Raji (cell line): ENCODE data around the gene SLC5A6.

Experiments used
- POLR2A ChIP-seq: IDR thresholded peaks from 2 replicates; pipeline ENCODE4 v1.6.1; 2011; ENCODE audit warnings: low read depth, low read length, control low read depth; ENCODE audit not compliant: insufficient read depth

SLC5A6 gene

DNA sequence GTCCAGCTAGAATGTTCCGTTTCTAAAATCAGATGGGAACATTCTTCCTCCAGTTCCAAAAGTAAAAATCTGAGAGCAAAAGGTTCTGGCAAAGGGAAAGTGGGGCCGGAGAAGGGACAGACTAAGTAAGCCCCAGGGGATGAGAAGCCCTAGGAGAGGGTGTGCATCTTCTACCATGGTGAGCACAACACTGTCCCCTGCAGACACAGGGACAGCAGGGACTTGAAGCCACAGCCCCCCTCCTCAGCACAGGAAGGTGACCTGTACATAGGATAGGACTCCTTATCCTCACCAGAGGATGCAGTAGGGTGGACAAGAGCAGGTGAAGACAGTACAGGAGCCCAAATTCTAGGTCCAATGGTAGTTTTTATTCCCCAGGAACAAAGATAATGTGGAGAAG, 12.8 kb downstream of the SLC5A6 start:
- TF ChIP-seq POLR2A = no peak

DNA sequence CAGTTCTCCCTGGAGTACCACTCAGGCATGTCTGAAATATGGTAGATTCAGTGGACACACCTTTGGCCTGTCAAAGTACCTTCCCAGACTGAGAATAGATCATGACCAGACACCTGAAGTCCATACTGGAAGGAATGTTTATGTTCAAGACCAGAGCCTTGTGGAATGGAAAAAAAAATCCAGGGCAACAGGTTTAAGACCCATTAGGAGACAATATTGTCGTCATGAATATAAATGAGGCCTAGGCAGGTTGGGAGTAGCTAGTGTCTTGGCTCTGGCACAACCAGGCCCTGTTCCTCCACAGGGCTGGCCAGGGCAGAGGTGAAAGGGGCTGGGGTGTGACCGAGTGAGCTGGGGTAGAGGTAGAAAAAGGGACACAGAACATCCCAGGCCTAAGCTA, 13.4 kb downstream of the SLC5A6 start:
- no peak for TF ChIP-seq POLR2A

DNA sequence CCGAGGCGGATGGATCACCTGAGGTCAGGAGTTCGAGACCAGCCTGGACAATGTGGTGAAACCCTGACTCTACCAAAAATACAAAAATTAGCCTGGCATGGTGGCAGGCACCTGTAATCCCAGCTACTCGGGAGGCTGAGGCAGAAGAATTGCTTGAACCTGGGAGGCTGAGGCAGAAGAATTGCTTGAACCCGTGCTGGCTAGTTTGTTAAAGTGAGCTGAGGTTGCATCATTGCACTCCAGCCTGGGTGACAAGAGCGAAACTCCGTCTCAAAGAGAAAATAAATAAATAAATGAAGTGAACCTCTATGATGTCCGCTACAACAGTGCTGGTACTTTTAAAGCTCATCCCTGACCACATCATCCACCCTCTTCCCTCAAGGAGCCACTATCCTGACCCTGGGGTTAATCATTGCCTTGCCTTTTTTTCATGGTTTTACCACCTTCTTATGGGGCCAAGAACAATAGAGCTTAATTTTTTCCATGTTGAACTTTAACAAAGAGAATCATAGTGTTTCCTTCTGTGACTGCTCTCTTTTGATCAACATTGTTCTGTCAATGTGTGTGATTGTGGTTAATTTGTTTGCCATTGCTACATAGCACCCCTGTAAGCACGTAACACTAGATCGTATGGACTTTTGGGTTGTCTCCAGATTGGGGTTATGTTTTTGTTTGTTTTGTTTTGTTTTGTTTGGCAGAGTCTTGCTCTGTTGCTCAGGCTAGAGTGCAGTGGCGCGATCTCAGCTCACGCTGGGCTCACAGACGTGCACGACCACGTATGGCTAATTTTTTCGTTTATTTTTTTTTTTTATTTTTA, 17.3 kb downstream of the SLC5A6 start:
- no peak for TF ChIP-seq POLR2A

- no peak for TF ChIP-seq POLR2A
Measured at GRCh38 chr2:27191070-27191829, 20.8 kb downstream of the SLC5A6 start.

GRCh38 chr2:27189989-27190388, 22.1 kb downstream of the SLC5A6 start:
- TF ChIP-seq POLR2A = no peak

DNA sequence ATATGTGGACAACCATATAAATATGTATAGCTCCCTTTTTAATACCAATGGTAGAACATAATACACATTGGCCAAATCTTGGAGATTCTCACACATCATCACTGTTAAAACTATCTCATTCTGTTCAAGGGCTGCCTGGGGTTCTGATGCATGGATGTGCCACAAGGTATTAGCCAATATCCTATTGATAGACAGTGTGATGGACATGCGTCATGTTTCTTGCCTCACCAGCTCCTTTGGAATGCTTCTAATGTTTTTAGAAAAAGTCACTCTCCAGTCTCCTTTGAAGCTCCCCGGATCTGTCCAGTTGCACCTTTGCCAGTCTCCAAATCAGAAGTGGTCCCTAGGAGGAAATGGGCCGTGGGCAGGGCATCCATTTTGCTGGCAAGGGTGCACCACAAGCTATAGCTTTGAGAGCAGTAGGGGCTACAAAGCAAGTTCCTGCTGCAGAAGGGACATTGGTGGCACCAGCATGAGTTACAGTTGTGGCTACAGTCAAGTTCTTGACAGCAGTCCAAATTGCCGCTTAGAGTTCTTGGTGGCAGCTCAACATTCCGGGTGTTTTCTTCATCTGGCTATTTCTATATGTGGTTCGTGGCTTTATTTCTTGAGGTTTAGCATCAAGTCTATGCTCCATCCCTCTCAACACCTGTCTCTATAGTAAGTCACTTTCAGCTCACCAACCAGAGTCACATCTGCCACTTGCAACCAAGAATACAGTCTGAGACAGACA, 25.3 kb downstream of the SLC5A6 start:
- no peak for TF ChIP-seq POLR2A

DNA sequence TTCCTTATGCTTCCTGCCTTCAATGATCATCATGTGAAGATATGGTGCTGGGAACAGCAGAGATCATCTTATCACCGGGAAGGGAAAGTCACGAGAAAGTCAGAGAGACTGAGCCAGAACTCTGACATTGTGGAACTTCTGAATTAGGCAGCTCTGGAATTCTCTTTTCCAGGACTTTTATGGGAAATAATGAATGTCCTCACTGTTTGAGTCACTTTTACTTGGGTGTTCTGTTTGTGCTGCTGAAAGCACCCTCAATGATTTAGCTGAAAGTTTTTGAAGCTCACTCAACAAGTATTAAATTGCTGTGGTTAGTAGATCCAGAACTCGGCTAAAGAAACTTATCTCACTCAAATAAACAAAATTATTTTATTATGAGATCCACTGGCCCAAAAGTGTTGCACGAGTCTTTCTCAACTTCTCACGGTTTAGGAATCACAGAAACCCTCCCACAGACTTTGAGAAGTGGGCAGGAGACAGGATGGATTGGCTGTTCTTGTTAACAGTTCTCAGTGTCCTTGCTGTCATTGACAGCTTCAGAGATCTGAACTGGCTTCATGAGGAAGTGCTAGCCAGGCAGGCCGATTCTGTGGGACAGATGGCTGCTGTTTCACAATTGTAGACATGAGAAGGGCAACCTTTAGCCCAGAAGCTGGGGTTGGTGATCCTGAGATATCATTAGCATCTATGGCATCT, 26.6 kb downstream of the SLC5A6 start:
- no peak for TF ChIP-seq POLR2A

DNA sequence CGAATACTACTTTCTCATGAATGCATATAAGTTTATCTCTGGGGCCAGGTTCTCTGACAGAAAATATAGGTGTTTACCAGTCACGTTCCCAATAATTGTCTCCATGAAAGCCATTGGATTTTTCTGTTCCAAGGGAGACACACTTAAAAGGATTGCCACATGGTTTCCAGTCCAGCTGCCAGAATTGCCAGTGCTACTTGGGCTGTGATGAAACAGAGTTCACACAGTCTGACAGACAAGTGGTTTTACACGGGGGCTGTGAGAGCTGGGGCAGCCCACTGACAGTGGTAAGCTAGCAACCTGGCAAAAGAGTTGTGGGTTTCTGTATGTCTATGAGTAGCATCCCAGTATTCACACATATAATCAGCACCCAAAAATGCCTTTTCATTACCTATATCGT, 28.0 kb downstream of the SLC5A6 start:
- TF ChIP-seq POLR2A = no peak

GRCh38 chr2:27182346-27182745, 29.7 kb downstream of the SLC5A6 start:
- no peak for TF ChIP-seq POLR2A

DNA sequence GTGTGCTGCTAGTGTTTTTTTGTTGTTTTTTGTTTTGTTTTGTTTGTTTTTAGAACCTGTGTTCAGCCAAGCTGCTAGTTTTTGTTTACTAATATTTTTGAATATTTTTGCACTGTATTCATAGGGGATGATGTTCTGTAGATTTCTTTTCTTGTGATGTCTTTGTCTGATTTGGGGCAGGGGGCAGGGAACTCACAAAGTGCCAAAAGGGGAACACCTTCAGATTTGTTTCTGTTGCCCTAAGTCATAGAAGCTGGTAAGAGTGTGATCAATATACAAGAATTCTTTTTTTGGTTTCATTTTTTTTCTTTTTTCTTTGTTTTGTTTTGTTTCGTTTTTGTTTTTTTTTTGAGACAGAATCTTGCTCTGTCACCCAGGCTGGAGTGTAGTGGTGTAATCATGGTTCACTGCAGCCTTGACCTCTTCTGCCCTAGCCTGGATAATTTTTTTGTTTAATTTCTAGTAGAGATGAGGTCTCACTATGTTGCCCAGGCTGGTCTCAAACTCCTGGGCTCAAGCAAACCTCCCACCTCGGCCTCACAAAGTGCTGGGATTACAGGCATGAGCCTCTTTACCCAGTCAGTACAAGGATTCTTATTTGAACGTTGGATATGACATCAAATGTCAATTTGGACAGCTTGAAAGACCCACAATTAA, 32.6 kb downstream of the SLC5A6 start:
- no peak for TF ChIP-seq POLR2A

DNA sequence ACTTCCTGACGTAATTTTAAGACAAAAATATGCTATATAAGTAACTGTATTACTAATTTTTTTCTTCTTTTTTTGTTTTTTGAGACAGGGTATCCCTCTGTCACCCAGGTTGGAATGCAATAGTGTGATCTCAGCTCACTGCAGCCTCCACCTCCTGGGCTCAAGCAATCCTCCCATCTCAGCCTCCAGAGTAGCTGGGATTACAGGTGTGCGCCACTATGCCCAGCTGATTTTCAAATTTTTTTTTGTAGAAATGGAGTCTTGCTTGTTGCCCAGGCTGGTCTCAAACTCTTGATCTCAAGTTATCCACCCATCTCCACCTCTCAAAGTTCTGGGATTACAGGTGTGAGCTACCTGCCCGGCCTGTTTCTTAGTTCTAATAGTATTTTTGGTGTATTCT, 33.6 kb downstream of the SLC5A6 start:
- no peak for TF ChIP-seq POLR2A

DNA sequence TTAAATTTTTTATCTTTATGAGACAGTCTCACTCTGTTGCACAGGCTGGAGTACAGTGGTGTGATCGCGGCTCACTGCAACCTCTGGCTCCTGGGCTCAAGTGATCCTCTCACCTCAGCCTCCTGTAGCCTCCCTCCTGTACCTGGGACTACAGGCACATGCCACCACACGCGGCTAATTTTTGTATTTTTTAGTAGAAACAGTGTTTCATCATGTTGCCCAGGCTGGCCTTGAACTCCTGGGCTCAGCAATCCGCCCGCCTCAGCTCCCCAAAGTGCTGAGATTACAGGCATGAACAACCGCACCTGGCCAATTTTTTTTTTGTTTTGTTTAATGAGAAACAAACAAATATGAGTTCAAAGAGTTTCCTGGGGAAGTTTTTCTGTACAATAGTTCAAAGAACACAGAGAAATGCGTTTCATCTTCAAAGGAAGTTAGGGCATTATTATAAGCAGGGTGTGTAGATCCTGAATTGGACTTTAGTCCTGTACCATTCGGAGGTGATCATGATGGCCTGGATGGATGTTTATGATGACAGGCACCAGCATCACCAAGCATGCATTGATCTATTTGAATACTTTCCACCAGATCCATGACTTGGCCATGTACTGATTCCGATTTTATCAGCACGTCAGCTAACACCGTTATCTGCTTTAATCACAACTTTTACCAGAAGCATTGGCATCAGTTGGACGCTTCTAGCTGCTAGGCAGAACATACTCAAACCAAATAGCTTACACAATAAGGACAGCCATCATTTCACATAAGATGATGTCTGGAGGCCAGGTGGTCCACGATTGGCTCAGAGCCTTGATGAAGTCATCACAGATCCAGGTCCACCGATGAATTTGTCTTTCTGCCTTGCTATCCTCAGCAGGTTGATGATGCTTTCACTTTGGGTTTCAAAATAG, 34.4 kb downstream of the SLC5A6 start:
- TF ChIP-seq POLR2A = no peak

DNA sequence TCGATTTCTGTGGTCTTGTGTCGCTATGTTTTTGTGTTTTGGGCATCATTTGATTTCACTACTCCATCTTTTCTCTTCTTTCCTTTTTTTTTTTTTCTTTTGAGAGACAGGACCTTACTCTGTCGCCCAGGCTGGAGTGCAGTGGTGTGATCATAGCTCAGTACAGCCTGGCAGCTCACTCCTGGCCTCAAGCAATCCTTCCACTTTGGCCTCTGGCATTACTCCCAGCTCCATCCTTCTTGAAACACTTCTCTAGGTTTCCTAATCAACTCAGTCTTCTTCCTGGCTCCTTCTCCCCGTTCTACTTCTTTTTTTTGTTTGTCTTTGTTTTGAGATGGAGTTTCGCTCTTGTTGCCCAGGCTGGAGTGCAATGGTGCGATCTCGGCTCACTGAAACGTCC, 36.7 kb downstream of the SLC5A6 start:
- no peak for TF ChIP-seq POLR2A

- no peak for TF ChIP-seq POLR2A
Measured at GRCh38 chr2:27174638-27175037, 37.4 kb downstream of the SLC5A6 start.
